Calu3 (cell line): Measurements from ENCODE around the gene DCLK1. TPM values are rescaled to one million over a fixed set of nuclear protein-coding genes. Genes with fewer than 3 reads are reported as not detected.

Source experiments
- BruUV-seq: library from RNA; stranded (reverse); fragments of 400-500 nt; replicated peaks from 2 replicates; lab custom pipeline; 2021; lab: Mats Ljungman, UMichigan
- CTCF ChIA-PET: fragments of 300-600 bp; sonication (Branson Sonifier 250); formaldehyde crosslinking; loops from one replicate; lab custom pipeline; 2022; ENCODE audit warnings: antibody characterized with exemption; lab: Charles Lee
- DNase-seq: peaks from one replicate; pipeline ENCODE4 v3.0.0; 2022
- H3K27ac Mint-ChIP-seq: one replicate; pipeline ENCODE4 v1.8.0; 2022; ENCODE audit warnings: mixed read lengths; ENCODE audit not compliant: unreplicated experiment
- H3K27me3 Mint-ChIP-seq: one replicate; pipeline ENCODE4 v1.8.0; 2022; ENCODE audit warnings: mixed read lengths; ENCODE audit not compliant: unreplicated experiment
- H3K36me3 Mint-ChIP-seq: one replicate; pipeline ENCODE4 v1.8.0; 2022; ENCODE audit warnings: mild to moderate bottlenecking, moderate library complexity, mixed read lengths; ENCODE audit not compliant: insufficient read depth, unreplicated experiment
- H3K4me1 Mint-ChIP-seq: one replicate; pipeline ENCODE4 v1.8.0; 2022; ENCODE audit warnings: mild to moderate bottlenecking, low read depth, mixed read lengths; ENCODE audit not compliant: unreplicated experiment
- H3K4me3 Mint-ChIP-seq: one replicate; pipeline ENCODE4 v1.8.0; 2022; ENCODE audit warnings: mild to moderate bottlenecking, low read depth, moderate library complexity, mixed read lengths; ENCODE audit not compliant: unreplicated experiment
- H3K9me3 Mint-ChIP-seq: one replicate; pipeline ENCODE4 v1.8.0; 2022; ENCODE audit warnings: low read depth, mixed read lengths; ENCODE audit not compliant: unreplicated experiment
- intact Hi-C: fragments of 100-400 bp; cut with micrococcal nuclease; formaldehyde crosslinking; loops from one replicate; pipeline ENCODE4 v1.10.0; 2022; ENCODE audit not compliant: unreplicated experiment
- total RNA-seq: library from RNA; stranded (reverse); gene quantifications from 2 replicates; pipeline ENCODE4 v1.2.3, GENCODE V29; 2022
- TF ChIP-seq, protein P1 (sequence below): fragments of 200-600 bp; IDR thresholded peaks from one replicate; pipeline ENCODE4 v1.8.0; 2022; ENCODE audit warnings: antibody characterized with exemption; ENCODE audit not compliant: unreplicated experiment

DCLK1 gene
- total RNA-seq, 1 experiment from 2014 or later = not detected

DNA sequence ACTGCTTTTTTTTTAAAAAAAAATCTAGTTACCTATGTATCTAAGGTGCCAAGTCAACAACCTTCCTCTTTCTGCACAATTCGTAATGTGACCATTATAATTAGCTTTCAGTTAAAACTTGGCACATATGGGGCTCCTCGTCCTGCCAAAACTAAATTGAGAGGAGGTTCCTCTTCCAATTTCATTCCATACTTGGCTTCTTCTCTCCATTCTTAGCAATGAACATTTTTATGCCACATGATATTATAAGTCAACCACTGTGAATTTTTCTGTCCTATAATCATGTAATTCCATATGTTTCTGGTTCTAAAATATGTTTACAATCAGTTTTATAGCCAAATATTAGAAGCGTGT lies 177.0 kb downstream of the DCLK1 start:
- no peaks in the 10 kb centered on the region for H3K9me3 Mint-ChIP-seq
- H3K36me3 Mint-ChIP-seq = no peaks in the 10 kb centered on the region
- intact Hi-C loops = loop anchor here (10.0 kb wide), 1 partner anchor 139 kb away; no protein-coding TSS in a partner anchor
- TF ChIP-seq, protein P1, sequence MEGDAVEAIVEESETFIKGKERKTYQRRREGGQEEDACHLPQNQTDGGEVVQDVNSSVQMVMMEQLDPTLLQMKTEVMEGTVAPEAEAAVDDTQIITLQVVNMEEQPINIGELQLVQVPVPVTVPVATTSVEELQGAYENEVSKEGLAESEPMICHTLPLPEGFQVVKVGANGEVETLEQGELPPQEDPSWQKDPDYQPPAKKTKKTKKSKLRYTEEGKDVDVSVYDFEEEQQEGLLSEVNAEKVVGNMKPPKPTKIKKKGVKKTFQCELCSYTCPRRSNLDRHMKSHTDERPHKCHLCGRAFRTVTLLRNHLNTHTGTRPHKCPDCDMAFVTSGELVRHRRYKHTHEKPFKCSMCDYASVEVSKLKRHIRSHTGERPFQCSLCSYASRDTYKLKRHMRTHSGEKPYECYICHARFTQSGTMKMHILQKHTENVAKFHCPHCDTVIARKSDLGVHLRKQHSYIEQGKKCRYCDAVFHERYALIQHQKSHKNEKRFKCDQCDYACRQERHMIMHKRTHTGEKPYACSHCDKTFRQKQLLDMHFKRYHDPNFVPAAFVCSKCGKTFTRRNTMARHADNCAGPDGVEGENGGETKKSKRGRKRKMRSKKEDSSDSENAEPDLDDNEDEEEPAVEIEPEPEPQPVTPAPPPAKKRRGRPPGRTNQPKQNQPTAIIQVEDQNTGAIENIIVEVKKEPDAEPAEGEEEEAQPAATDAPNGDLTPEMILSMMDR = no peak
- H3K27me3 Mint-ChIP-seq = peaks cover 24% of the 10 kb centered on the region
- H3K4me3 Mint-ChIP-seq = no peak overlapping the region
- no peaks in the 10 kb centered on the region for H3K4me1 Mint-ChIP-seq
- BruUV-seq = no TSS peak
- no peak for DNase-seq
- CTCF ChIA-PET = no interaction called here
- H3K27ac Mint-ChIP-seq = no peak overlapping the region

DNA sequence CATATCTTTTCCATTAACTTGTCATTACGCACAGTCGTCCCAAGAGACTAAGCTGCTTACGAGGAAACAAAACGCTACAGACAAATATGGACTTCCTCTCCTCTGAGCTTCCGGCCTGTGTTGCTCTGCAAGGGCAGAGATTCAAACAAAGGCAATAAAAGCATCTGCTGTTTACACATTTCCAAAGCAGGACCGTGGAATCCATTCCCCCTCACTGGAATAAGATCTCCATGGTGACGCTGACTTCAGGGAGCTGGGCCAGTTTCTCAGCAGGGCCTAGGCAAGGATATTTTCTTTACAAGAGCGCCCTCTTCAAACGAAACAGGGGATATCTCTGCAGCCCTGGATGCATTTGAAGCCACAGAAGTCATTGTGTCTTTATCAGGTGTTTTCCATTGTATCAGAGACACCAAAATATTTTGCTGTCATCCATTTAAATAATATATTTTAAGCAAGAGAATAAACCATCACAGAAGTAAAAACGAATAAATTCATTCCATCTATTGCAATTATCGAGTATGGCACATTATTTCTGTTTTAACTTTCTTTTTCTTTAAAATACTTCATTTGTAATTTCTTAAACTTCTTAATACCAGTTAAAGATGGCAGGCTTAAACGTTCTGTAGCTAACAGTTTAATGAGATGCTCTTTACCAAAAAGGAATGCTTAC lies 177.5 kb downstream of the DCLK1 start:
- TF ChIP-seq, protein P1 = peak; percentile 34
- BruUV-seq = no TSS peak
- Mint-ChIP-seq H3K9me3 (no peaks in the 10 kb centered on the region), H3K27me3 (peaks cover 29% of the 10 kb centered on the region), H3K4me3 (no peak overlapping the region), H3K27ac (no peak overlapping the region), H3K4me1 (no peaks in the 10 kb centered on the region), H3K36me3 (no peaks in the 10 kb centered on the region)
- DNase-seq = peak; percentile 17
- CTCF ChIA-PET = no interaction called here
- intact Hi-C loops = loop anchor here (10.0 kb wide), 1 partner anchor 139 kb away; no protein-coding TSS in a partner anchor

DNA sequence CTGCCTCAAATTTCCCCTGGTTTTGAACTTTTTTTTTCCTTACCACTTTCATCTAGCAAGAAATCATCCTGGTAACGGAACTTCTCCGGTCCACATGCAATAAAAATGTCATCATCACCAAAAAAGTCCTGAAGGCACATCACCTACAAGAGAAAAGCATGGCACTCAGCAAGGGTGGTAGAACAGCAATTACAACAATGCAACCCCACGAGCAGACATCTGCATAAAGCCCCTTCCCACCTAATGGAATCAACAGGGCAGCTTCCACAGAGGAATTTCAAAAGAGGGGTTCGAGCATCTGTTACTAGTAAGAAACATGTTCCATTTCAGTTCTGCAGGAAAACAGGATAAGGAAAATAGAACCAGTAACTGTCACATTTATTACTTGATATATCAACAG lies 183.9 kb downstream of the DCLK1 start:
- H3K27me3 Mint-ChIP-seq = peaks cover 54% of the 10 kb centered on the region
- CTCF ChIA-PET = no interaction called here
- H3K9me3 Mint-ChIP-seq = peaks cover 2% of the 10 kb centered on the region
- no peaks in the 10 kb centered on the region for H3K4me1 Mint-ChIP-seq
- no peaks in the 10 kb centered on the region for H3K36me3 Mint-ChIP-seq
- BruUV-seq = no TSS peak
- TF ChIP-seq, protein P1 = no peak
- H3K27ac Mint-ChIP-seq = no peak overlapping the region
- H3K4me3 Mint-ChIP-seq = no peak overlapping the region
- DNase-seq = no peak
- intact Hi-C loops = no loop called here

DNA sequence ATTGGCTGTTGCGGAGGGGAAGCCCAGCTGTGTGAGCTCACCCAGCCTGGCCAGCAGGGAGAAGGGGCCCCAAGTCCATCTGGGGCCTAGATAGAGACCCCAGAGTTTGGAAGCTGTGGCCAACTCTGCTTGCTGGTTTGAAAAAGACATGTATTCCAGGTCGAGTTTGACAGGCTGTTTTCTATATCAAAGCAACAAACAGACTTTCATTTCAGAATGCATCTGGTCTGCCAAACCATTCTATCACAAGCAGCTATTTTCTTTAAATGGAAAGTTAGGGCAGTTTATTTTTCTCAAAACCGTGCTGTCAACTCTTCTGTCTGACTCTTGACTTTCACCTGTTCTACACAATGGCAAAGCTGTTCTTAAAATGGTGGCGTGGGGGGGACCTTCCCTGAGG lies 185.8 kb downstream of the DCLK1 start:
- intact Hi-C loops = no loop called here
- Mint-ChIP-seq H3K4me3 (no peak overlapping the region), H3K4me1 (no peaks in the 10 kb centered on the region), H3K9me3 (peaks cover 2% of the 10 kb centered on the region), H3K36me3 (no peaks in the 10 kb centered on the region), H3K27me3 (peaks cover 44% of the 10 kb centered on the region), H3K27ac (no peak overlapping the region)
- DNase-seq = no peak
- BruUV-seq = no TSS peak
- TF ChIP-seq, protein P1 = no peak
- CTCF ChIA-PET = no interaction called here
